H1 (cell line): ENCODE data around the gene ERGIC3.

Experiments used
- ASH2L ChIP-seq: fragments of 200-600, 300-600 bp; sonication (generic); IDR thresholded peaks from one replicate; pipeline ENCODE4 v1.7.1; 2017; ENCODE audit warnings: low read length
- CBX5 ChIP-seq: fragments of 300-800, 300-1000 bp; sonication (generic); IDR thresholded peaks from 2 replicates; pipeline ENCODE4 v1.7.1; 2016; ENCODE audit warnings: antibody characterized with exemption, low read length, low read depth
- CHD2 ChIP-seq: IDR thresholded peaks from 2 replicates; pipeline ENCODE4 v1.6.1; 2012; ENCODE audit warnings: low read length, improper control_type of control experiment
- CTCF ChIP-seq, 3 experiments: IDR thresholded peaks; 1 replicate in 2 of 3; 2 replicates in 1 of 3; pipeline versions ENCODE4 v1.5.1 to v1.6.1; 2011; ENCODE audit warnings: low read length in 3 of 3, mild to moderate bottlenecking in 3 of 3, inconsistent platforms in 2 of 3, low read depth in 1 of 3, moderate library complexity in 1 of 3; ENCODE audit not compliant: insufficient read depth in 1 of 3; ENCODE audit errors: control extremely low read depth in 1 of 3
- EP300 ChIP-seq, 2 experiments: IDR thresholded peaks; 1 replicate in 1 of 2; 2 replicates in 1 of 2; pipeline ENCODE4 v1.6.1; 2011 to 2012; ENCODE audit warnings: low read depth in 2 of 2, low read length in 2 of 2, mild to moderate bottlenecking in 2 of 2, borderline replicate concordance in 1 of 2, inconsistent platforms in 1 of 2, moderate library complexity in 1 of 2
- EZH2 ChIP-seq: fragments of 200-600 bp; sonication (generic); IDR thresholded peaks from 2 replicates; pipeline ENCODE4 v1.7.1; 2012; ENCODE audit warnings: low read depth, mild to moderate bottlenecking, moderate library complexity, low read length, inconsistent platforms; ENCODE audit not compliant: severe bottlenecking
- JUN ChIP-seq: IDR thresholded peaks from 2 replicates; pipeline ENCODE4 v1.6.1; 2011; ENCODE audit warnings: low read depth, mild to moderate bottlenecking, improper control_type of control experiment, low read length
- MAFK ChIP-seq: IDR thresholded peaks from 2 replicates; pipeline ENCODE4 v1.6.1; 2012; ENCODE audit warnings: low read depth, mild to moderate bottlenecking, improper control_type of control experiment, low read length
- NANOG ChIP-seq: IDR thresholded peaks from 2 replicates; pipeline ENCODE4 v1.6.1; 2011; ENCODE audit warnings: low read length, low read depth, mild to moderate bottlenecking, inconsistent platforms; ENCODE audit not compliant: insufficient read depth, poor library complexity, severe bottlenecking
- POLR2A ChIP-seq, 2 experiments: IDR thresholded peaks; 1 replicate in 1 of 2; 2 replicates in 1 of 2; pipeline ENCODE4 v1.6.1; 2011; ENCODE audit warnings: low read depth in 2 of 2, low read length in 2 of 2, mild to moderate bottlenecking in 2 of 2; ENCODE audit errors: control extremely low read depth in 1 of 2
- POLR2AphosphoS5 ChIP-seq: IDR thresholded peaks from 2 replicates; pipeline ENCODE4 v1.6.1; 2011; ENCODE audit warnings: low read depth, low read length
- YY1 ChIP-seq: IDR thresholded peaks from 2 replicates; pipeline ENCODE4 v1.6.1; 2011; ENCODE audit warnings: low read depth, mild to moderate bottlenecking, low read length
- TF ChIP-seq, protein P1 (sequence below): IDR thresholded peaks from 2 replicates; pipeline ENCODE4 v1.6.1; 2012; ENCODE audit warnings: inconsistent platforms
- TF ChIP-seq, protein P2 (sequence below): IDR thresholded peaks from 2 replicates; pipeline ENCODE4 v1.6.1; 2012; ENCODE audit warnings: low read length, inconsistent platforms

- no peak for TF ChIP-seq POLR2A (IDR thresholded peaks at IDR 0.05; ENCODE audit: control extremely low read depth in 1 of 2, low read depth in 2 of 2, low read length in 2 of 2)
- TF ChIP-seq CTCF (IDR thresholded peaks at IDR 0.05; ENCODE audit: control extremely low read depth in 1 of 3, insufficient read depth in 1 of 3, low read depth in 1 of 3, low read length in 3 of 3), result no peak
- TF ChIP-seq EZH2, result no peak
- TF ChIP-seq, protein P1, sequence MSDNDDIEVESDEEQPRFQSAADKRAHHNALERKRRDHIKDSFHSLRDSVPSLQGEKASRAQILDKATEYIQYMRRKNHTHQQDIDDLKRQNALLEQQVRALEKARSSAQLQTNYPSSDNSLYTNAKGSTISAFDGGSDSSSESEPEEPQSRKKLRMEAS, result no peak
- TF ChIP-seq ASH2L, result no peak
- no peak for TF ChIP-seq EP300 (IDR thresholded peaks at IDR 0.05; ENCODE audit: borderline replicate concordance in 1 of 2, low read depth in 2 of 2, low read length in 2 of 2)
- no peak for TF ChIP-seq YY1
- TF ChIP-seq JUN, result no peak
- no peak for TF ChIP-seq MAFK
- no peak for TF ChIP-seq POLR2AphosphoS5
- no peak for TF ChIP-seq CBX5
- TF ChIP-seq, protein P2, sequence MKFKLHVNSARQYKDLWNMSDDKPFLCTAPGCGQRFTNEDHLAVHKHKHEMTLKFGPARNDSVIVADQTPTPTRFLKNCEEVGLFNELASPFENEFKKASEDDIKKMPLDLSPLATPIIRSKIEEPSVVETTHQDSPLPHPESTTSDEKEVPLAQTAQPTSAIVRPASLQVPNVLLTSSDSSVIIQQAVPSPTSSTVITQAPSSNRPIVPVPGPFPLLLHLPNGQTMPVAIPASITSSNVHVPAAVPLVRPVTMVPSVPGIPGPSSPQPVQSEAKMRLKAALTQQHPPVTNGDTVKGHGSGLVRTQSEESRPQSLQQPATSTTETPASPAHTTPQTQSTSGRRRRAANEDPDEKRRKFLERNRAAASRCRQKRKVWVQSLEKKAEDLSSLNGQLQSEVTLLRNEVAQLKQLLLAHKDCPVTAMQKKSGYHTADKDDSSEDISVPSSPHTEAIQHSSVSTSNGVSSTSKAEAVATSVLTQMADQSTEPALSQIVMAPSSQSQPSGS, result no peak
- no peak for TF ChIP-seq CHD2
- TF ChIP-seq NANOG, result no peak
Observed at GRCh38 chr20:35597186-35597585, 55.3 kb downstream of the ERGIC3 start.
